Endothelial cell of hepatic sinusoid (primary cell): ENCODE measurements around the gene VDAC1.
"Not testable (repeated sequence)": the region's sequence is repeated elsewhere in the genome, so short reads cannot be mapped to it uniquely, and the experiment has no call there.

Experiments used
- in situ Hi-C: cut with HindIII; loops from 2 replicates; pipeline ENCODE4 v1.10.0; 2017; ENCODE audit warnings: low sequenced_read_pairs

VDAC1 gene

DNA sequence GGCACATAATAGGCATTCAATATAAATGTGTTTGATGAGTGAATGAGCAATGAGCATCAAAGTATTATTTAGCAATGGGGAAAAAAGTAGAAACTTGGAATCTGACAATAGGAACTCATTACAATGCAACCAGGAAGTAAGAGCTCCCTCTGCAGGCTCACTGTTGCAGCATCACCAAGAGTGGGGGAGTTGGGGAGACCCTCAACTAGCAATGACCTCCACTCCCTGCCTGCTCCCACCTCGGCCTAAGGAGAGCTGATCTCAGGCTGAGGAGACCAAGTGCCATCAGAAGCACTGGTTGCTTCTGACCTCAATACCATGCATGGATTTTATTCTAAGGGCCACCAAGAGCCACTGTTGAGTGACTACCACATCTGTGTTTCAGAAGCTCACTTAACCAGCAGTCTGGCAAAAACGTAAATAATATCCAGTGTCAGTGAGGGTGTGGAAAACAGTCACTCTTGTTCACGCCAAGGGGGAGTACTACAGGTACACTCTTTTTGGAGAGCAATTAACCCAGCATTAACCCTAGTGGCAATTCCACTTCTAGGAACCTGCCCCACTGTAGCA is 8.0 kb downstream of the VDAC1 start:
- in situ Hi-C loops = no loop called here

DNA sequence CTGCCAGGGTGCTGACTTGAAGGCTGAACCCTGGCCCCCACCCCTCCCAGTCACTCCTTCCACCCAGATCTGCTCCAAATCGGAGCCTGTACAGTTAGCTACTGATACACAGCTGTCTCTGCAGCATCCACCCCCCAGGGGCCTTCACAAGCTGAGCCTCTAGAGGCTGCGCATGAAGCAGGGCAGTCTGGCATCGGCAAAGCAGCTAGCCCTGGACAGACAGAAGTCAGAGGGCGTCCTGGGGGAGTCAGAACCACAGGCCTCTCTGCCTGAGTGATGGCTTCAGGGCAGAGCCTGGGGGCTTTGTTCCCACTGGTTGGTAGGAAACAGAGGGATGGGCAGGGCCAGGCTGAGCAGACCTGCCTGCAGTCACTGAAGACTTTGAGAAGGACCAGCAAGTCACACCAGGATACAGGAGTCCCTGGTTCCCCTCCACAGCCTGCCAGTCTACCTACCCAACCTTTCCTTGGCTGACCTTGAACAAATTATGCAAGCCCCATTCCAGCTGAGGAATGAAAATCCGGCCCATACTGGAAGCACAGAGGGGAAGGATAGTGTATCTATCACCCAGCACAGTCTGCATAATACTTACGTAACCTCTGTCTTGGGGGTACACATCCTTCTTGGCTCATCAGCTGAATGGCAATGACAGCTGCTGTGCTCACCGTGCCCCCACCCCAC is 8.8 kb downstream of the VDAC1 start:
- in situ Hi-C loops = no loop called here

DNA sequence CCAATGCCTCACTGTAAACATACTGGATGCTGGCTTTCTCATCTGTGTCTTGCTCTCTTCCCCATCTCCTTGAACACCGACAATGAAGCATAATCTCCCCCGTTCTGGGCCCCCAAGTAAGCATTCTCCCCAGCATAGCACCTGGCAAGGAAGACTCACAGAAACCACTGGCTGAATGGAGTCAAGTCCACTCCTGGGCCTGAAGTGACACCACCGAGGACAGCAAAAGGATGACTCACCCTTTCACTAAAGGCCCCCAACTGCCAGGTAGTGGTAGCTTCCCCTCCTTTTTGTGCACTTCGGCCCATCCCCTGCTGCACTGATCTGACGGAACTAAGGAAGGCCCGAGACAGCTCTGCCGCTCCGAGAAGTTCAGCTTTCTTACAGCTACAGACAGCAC is 9.4 kb downstream of the VDAC1 start:
- in situ Hi-C loops = no loop called here

DNA sequence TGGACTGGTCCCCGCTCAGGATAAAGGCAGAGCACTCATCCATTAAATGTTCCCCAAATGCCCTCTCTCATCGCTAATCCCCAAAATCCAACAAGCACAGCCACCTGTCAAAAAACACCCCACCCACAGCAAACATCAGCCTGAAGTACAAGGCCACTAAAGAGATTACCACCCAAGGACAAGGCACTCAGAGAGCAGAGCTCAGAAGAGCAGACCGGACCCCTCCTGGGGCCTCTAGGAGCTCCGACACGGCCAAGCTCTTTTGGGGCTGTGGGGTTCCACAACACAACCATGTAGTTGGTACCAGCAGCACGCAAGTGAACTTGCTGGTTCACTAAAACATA is 9.8 kb downstream of the VDAC1 start:
- in situ Hi-C loops = no loop called here

DNA sequence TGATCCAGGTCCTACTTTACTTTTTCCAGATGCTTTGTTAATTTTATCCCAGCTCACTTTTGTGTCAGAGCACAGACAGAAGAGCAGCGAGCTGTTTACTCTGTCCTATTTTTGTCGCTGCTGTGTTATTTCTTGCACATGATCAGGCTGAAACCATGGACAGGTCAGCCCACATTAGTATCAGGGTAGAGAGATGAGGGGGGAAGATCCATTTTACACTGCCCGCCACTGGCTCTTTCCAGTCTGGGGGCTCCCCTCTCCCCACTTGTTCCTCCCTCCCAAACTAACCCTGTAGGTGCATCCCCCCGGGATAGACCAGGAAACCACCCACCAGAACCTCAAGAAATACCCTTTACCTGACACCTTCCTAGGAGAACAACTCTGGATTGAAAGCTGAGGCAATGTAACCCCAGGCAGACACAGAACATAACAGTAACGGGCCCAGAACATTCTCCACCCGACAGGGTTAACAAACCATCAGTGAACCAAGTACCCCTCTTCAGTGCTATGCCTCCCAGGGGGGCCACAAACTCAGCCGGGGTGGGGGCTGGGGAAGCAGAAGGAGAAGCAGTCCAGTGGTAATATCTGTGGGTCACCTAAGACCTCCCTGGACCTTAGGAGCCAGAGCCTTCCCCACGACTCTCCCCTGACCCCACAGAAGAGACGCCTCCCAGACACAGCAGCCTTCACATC is 10.3 kb downstream of the VDAC1 start:
- in situ Hi-C loops = no loop called here

DNA sequence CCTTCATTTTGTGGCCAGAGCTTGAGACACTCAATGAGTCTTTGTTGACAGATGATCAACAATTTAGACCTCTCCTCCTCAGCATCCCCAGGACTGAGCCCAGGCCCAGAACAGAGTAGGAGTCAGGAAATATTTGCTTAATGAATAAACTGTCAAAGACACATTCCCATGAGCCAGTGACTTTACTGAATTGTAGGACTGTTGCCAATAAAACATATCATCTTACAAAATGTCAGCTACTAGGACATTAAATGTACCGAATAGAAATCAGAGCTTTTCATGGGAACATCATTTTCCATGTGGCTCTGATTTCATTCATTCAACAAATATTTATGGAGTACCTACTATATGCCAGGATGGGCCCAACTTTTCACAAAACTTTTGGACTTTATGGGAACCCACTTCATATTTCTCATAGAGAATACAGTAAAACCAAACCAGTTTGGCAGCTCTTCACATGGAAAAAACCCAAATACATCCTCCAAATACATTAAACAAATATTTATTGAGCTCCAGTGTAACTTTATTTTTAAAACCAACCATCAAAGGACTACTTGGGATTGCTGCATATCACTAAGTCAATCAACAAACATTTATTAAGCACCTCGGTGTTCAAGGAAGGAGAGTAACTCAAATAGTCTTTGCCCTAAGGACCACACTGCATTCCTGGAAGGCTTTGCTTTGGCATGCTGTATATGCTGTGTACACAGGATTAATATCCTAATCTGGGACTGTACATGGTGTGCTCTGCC is 11.4 kb downstream of the VDAC1 start:
- in situ Hi-C loops = no loop called here

DNA sequence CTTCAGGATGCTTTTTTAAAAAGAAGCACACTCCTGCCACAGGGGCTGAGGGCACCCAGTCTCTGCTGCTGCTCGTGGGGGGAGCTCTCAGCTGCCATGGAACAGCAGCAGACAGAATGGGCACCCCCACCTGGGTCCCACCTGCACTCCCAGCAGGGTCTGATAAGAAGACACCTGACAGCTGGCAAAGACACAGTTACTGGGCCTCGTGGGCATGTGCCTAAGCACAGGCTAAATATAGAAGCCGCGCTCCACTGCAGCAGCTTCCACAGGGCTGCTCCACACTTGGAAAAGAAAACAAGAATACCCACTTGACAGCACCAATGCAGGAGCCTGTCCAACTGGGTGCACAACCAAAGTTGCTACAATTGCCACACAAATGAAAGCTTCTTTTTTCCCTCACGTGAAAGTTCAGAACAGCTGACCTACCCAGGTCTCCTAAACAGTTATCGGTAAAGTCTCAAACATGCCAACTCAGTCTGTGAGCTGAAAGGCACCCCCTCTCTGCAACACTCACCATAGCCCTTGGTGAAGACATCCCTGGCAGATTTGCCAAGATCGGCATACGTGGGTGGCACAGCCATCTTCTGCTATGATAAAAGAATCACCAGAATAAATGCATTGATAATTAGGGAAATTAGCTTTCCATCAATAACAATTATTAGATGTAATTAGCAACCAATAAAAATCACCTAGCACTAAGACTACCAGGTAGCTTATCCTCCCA is 12.2 kb downstream of the VDAC1 start:
- in situ Hi-C loops = no loop called here

DNA sequence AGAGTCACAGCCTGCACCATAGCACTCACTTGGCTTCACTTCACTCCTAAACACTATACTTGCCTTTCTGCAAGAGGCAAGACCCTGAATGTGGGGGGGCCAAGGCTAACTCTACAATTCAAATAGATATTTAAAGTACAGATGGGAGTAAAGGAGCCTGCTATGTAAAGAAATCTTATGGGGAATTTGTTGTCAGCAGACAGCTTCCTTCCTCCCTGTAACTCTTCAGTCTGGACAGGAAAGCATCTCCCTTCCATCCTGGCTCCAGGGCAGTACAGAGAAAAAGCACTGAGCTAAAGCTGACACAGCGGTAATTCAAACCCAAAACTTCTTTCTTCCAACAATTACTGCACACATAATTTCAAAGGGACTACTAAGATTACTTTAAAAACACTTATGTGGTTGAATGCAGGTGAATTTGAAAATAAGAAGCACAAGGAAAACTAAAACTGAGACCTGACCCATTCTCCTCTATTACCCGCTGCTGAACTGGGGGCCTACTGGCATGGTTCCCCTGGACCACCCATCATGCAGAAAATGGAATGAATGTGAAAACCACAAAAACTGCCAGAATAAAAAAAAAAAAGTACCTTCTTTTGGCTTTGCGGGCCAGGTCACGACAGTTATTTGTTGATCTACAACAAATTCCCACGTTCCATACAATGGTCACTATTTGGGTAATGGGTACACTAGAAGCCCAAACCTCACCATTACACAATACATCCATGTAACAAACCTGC is 13.4 kb downstream of the VDAC1 start:
- in situ Hi-C loops = no loop called here

DNA sequence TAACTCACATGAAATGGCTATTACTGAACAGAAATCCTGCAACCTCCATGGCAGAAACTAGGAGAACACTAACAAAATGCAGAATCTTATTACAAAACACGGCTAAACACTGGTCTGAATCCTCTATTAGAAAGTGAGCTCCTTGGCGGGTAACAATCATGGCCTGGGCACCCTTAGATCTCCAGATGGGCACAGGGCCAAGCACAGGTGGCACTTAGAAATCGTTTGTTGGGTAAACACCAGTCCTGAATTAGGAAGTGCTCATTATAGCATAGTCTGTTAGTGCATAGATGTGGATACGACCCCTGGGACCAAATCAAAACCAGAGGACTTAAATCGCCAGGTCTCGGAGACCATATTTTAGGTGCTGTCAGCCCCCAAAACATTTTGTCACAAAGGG is 14.4 kb downstream of the VDAC1 start:
- in situ Hi-C loops = no loop called here

DNA sequence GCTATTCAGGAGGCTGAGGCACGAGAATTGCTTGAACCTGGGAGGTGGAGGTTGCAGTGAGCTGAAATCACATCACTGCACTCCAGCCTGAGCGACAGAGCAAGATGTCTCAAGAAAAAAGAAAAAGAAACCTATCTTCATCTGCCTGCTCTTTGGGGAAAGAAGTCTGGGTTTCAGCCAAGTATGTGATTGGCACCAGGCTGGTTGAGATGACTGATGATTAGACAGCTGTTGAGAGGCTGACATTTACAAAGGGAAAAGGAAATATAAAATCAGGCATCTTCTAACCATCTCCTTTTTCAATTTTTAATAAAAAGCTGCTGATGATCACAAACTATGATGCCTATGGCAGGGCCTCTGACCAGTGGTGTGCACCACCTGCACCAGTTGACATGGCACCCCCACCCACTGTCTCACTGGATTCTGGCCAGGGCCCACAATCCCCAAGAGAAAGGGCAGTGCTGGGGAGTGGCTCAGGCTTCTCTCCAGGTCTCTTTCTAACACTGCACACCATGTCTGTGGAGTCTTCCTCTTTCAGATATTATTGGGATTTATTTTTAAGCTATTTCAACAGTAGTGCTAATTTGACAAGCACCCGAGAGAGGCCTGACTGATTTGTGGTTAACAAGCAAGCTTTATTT is 19.1 kb downstream of the VDAC1 start:
- in situ Hi-C loops = no loop called here

DNA sequence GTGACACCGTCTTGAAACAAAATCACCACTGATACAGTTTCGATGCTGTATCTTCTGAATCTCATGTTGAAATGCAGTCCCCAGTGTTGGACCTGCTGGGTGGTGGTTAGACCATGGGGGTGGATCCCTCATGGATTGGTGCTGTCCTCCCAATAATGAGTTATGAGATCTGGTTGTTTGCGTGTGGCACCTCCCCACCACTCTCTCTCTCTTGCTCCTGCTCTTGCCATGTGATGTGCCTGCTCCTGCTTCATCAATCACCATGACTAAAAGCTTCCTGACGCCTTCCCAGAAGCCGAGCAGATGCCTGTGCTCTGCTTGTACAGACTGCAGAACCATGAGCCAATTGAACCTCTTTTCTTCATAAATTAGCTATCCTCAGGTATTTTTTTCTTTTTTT is 21.1 kb downstream of the VDAC1 start:
- in situ Hi-C loops = no loop called here

DNA sequence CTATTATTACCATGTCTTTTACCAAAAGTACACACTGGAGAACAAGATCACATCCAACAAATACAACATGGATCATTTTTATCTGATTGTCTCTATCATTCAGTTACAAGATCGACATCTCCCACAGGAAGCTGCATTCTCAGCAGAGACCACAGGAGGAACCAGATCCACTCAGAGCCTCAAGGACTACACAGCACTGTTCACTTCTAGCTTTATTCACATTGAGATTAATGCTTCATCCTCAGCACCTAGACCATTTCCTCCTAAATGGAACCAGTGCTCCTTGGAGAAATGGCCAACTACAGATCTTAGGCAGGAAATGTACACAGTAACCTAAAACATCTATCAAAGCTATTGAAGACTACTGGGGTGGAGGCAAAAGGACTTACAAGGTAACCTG is 23.1 kb downstream of the VDAC1 start:
- in situ Hi-C loops = no loop called here

DNA sequence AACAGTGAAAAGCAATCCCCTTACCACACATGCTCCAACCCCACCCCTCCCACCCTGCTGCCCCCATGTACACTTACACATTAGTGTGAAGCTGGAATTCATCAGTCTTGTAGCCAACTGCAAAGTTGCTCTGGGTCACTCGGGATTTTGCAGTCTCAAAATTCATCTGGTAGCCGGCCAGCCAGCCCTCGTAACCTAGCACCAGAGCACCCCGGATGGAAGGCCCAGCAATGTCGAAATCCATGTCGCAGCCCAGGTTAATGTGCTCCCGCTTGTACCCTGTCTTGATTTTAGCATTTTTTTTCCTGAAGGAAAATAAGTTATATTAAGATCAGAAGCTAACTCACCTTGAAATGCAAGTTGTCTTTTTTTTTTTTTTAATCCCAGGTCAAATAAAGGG is 24.1 kb downstream of the VDAC1 start:
- in situ Hi-C loops = no loop called here

DNA sequence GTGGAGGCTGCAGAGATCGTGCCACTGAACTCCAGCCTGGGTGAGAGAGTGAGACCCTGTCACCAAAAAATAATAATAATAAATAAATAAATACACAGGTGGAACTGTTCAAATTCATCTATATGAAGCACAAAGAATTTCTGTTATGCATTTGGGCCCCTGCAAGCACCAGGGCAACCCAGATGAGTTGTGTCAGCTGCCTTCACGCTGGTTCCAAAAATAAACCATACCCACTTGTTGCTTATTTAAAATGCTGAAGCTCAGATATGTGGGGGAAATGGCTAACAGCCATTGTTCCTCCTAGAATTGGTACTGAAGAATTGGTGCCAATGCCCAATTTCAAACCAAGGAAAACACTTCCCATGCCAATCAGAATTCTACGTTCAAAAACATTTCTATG is 25.8 kb downstream of the VDAC1 start:
- in situ Hi-C loops = no loop called here

DNA sequence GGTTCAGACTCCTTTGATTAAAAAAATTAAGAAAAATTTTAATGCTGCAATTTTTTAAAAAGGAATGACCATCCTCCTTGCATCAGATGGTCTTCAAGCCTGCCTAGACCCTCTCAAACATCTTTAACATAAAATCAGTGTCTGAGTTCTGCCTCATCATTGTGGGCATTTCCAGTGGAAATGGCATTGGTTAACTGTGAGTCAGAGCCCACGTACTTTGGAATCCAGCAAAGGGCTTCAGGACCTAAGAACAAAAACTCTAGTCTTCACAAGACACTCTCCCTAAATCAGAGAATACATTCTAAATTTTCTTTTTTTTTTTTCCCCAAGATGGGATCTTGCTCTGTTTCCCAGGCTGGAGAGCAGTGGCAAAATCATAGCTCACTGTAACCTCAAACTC is 26.9 kb downstream of the VDAC1 start:
- in situ Hi-C loops = no loop called here

DNA sequence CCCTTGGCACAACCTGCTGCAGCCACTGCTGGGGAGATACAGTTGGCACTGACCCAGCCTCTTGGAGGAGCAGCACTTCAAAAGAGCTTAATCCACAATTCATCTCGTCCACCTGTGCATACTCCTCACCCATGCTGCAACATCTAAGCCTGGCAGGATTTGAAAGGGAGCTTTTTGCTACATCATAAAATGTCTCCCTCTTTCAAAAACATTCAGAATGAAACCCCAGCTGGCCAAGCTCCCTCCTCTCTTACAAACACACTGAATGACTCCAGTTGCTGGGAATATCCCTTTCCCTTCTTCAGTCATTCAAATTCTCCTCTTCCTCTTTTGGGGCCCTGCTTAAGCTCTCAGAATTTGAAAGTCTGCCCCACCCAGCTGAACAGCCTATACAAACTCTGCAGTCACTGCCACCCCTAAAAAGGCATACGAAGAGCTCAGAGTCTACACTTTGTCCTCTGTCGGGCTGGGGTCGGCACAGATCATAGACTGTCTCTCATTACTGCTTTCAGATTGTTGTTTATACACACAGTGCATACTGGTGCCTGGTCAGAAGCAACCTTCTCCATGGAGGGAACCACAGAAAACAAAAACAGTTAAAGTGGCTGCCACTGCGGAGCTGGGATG is 27.5 kb downstream of the VDAC1 start:
- in situ Hi-C loops = no loop called here

DNA sequence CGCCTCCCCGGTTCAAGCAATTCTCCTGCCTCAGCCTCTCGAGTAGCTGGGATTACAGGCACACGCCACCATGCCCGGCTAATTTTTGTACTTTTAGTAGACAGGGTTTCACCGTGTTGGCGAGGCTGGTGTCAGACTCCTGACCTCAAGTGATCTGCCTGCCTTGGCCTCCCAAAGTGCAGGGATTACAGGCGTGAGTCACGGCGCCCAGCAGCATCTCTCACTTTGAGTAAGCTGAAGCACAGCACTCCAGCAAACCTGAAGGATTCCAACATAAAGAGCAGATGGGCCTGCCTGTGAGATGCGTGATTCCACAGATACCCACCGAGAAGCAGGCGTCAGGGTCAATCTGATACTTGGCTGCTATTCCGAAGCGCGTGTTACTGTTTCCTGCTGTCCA is 29.2 kb downstream of the VDAC1 start:
- in situ Hi-C loops = not testable (repeated sequence)

DNA sequence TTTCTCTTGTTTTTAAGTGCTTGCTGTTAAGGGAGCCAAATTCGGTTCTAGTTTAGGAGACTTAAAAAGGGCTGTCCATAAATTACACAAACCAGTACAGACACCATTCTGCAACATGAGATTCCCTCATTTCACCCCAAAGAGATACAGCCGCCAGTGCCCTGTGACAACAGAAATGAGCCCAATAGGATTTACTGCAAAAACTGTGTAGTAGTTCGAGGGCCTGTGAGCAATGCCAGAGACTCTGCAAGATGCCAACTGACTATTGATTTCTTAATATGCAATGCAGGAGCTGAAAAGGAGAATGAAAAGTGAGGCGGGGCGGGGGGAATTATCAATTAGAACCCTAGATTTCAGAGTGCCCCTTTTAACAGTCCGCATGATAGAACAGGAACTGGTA is 30.6 kb downstream of the VDAC1 start:
- in situ Hi-C loops = no loop called here

DNA sequence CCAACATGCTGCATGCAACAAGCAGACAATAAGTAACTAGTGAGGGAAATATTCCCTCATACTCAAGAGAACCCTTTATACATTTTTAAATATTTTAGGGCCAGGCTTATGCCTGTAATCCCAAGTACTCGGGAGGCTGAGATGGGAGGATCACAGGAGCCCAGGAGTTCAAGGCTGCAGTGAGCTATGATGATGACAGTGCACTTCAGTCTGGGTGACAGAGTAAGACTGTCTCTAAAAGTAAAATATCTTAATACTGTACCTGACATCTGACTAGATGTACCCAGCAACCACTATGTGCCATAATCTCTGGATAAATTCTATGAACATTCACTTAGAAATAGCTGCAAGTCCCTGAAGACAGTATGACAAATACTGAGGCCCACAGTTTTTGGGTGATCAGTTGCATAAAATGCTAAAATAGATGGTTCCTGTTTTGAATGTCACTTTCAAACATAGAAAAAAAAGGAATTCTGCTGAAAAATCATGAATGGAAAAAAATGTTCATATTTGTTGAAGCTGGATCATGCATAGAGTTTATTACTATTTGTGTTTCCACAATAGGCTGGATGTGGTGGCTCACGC is 34.4 kb downstream of the VDAC1 start:
- in situ Hi-C loops = no loop called here
